ENCODE data around the gene ASAP2.

DNA sequence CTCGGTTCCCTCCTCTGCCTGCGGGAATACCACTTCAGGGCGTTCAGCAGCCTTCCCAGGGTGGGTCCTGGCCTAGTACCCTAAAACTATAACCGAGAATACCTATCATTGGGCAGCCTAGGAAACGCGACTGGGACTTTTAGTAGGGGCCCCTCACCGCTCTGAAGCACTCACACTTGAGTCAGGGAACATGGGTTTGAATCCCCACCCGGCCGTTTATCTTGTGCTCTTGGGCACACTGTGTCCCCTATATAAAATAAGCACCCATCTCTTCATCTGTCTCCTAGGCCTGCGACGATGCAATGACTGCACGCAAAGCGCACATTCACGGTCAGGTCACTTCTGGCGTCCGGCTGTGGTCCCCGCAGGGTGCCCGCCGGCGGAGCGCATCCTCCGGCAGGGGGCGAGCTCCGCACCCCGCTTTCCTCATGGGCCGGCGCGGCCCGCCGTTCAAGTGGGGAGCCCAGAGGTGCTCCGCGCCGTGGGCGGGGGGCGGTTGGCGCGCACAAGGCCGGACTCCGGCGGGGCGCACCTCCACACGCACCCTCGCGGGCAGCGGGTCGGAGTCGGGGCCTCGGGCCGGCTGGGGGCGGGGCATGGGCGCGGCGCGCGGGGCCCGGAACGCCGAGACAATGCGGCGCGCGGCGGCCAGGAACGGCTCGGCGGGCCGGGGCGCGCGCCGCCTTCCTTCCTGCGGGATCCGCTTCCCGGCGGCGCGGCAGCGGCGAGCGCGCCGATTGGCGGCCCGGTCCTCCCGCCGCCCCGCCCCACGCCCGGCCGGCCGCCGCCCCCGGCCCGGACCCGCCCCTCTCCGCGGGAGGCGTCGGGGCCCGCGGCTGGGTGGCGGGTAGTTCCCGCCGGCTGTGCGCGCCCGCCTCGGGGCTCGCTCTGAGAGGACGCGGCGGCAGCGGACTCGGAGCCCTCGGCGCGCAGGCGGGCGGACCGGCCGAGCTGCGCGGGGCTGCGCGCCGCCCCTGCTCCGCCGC, at the start of gene ASAP2:
- peak; percentile 52 for TF ChIP-seq TAF1 (IDR thresholded peaks at IDR 0.05; ENCODE audit: control insufficient read depth, extremely low read depth, insufficient read depth, low read length, severe bottlenecking)
- no peak for TF ChIP-seq U2AF2 (optimal IDR thresholded peaks at IDR 0.05; ENCODE audit: low read depth, low read length)
- TF ChIP-seq POLR2A (conservative IDR thresholded peaks at IDR 0.05), result 0 out of 2 replicates have a peak, but pooled peaks have one; percentile 37
- TF ChIP-seq, protein P1, sequence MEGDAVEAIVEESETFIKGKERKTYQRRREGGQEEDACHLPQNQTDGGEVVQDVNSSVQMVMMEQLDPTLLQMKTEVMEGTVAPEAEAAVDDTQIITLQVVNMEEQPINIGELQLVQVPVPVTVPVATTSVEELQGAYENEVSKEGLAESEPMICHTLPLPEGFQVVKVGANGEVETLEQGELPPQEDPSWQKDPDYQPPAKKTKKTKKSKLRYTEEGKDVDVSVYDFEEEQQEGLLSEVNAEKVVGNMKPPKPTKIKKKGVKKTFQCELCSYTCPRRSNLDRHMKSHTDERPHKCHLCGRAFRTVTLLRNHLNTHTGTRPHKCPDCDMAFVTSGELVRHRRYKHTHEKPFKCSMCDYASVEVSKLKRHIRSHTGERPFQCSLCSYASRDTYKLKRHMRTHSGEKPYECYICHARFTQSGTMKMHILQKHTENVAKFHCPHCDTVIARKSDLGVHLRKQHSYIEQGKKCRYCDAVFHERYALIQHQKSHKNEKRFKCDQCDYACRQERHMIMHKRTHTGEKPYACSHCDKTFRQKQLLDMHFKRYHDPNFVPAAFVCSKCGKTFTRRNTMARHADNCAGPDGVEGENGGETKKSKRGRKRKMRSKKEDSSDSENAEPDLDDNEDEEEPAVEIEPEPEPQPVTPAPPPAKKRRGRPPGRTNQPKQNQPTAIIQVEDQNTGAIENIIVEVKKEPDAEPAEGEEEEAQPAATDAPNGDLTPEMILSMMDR (IDR thresholded peaks at IDR 0.05 in 2 of 3, conservative IDR thresholded peaks at IDR 0.05 in 1 of 3; ENCODE audit: insufficient read depth in 2 of 3, low read depth in 1 of 3, low read length in 3 of 3), result peak; percentile 76 to 80 (median 80)
- TF ChIP-seq, protein P2, sequence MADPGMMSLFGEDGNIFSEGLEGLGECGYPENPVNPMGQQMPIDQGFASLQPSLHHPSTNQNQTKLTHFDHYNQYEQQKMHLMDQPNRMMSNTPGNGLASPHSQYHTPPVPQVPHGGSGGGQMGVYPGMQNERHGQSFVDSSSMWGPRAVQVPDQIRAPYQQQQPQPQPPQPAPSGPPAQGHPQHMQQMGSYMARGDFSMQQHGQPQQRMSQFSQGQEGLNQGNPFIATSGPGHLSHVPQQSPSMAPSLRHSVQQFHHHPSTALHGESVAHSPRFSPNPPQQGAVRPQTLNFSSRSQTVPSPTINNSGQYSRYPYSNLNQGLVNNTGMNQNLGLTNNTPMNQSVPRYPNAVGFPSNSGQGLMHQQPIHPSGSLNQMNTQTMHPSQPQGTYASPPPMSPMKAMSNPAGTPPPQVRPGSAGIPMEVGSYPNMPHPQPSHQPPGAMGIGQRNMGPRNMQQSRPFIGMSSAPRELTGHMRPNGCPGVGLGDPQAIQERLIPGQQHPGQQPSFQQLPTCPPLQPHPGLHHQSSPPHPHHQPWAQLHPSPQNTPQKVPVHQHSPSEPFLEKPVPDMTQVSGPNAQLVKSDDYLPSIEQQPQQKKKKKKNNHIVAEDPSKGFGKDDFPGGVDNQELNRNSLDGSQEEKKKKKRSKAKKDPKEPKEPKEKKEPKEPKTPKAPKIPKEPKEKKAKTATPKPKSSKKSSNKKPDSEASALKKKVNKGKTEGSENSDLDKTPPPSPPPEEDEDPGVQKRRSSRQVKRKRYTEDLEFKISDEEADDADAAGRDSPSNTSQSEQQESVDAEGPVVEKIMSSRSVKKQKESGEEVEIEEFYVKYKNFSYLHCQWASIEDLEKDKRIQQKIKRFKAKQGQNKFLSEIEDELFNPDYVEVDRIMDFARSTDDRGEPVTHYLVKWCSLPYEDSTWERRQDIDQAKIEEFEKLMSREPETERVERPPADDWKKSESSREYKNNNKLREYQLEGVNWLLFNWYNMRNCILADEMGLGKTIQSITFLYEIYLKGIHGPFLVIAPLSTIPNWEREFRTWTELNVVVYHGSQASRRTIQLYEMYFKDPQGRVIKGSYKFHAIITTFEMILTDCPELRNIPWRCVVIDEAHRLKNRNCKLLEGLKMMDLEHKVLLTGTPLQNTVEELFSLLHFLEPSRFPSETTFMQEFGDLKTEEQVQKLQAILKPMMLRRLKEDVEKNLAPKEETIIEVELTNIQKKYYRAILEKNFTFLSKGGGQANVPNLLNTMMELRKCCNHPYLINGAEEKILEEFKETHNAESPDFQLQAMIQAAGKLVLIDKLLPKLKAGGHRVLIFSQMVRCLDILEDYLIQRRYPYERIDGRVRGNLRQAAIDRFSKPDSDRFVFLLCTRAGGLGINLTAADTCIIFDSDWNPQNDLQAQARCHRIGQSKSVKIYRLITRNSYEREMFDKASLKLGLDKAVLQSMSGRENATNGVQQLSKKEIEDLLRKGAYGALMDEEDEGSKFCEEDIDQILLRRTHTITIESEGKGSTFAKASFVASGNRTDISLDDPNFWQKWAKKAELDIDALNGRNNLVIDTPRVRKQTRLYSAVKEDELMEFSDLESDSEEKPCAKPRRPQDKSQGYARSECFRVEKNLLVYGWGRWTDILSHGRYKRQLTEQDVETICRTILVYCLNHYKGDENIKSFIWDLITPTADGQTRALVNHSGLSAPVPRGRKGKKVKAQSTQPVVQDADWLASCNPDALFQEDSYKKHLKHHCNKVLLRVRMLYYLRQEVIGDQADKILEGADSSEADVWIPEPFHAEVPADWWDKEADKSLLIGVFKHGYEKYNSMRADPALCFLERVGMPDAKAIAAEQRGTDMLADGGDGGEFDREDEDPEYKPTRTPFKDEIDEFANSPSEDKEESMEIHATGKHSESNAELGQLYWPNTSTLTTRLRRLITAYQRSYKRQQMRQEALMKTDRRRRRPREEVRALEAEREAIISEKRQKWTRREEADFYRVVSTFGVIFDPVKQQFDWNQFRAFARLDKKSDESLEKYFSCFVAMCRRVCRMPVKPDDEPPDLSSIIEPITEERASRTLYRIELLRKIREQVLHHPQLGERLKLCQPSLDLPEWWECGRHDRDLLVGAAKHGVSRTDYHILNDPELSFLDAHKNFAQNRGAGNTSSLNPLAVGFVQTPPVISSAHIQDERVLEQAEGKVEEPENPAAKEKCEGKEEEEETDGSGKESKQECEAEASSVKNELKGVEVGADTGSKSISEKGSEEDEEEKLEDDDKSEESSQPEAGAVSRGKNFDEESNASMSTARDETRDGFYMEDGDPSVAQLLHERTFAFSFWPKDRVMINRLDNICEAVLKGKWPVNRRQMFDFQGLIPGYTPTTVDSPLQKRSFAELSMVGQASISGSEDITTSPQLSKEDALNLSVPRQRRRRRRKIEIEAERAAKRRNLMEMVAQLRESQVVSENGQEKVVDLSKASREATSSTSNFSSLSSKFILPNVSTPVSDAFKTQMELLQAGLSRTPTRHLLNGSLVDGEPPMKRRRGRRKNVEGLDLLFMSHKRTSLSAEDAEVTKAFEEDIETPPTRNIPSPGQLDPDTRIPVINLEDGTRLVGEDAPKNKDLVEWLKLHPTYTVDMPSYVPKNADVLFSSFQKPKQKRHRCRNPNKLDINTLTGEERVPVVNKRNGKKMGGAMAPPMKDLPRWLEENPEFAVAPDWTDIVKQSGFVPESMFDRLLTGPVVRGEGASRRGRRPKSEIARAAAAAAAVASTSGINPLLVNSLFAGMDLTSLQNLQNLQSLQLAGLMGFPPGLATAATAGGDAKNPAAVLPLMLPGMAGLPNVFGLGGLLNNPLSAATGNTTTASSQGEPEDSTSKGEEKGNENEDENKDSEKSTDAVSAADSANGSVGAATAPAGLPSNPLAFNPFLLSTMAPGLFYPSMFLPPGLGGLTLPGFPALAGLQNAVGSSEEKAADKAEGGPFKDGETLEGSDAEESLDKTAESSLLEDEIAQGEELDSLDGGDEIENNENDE (IDR thresholded peaks at IDR 0.05; ENCODE audit: low read depth, low read length), result no peak
- TF ChIP-seq NR2F6 (CRISPR knock-in tag; IDR thresholded peaks at IDR 0.05), result no peak
- TF ChIP-seq, protein P3, sequence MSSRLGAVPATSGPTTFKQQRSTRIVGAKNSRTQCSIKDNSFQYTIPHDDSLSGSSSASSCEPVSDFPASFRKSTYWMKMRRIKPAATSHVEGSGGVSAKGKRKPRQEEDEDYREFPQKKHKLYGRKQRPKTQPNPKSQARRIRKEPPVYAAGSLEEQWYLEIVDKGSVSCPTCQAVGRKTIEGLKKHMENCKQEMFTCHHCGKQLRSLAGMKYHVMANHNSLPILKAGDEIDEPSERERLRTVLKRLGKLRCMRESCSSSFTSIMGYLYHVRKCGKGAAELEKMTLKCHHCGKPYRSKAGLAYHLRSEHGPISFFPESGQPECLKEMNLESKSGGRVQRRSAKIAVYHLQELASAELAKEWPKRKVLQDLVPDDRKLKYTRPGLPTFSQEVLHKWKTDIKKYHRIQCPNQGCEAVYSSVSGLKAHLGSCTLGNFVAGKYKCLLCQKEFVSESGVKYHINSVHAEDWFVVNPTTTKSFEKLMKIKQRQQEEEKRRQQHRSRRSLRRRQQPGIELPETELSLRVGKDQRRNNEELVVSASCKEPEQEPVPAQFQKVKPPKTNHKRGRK (tag; IDR thresholded peaks at IDR 0.05), result no peak
- TF ChIP-seq SIN3A (IDR thresholded peaks at IDR 0.05; ENCODE audit: borderline replicate concordance in 2 of 2, control insufficient read depth in 1 of 2, low read depth in 2 of 2, low read length in 2 of 2), result 0 out of 4 replicates have a peak, but pooled peaks of 1 of the 2 experiments have one; percentile 28
- no peak for TF ChIP-seq BRF1 (IDR thresholded peaks at IDR 0.05; ENCODE audit: borderline replicate concordance, extremely low read depth, insufficient read length)
- TF ChIP-seq CHD4 (IDR thresholded peaks at IDR 0.05; ENCODE audit: insufficient read depth, insufficient replicate concordance, low read depth, low read length, poor library complexity, severe bottlenecking), result no peak
- peak in 1 of 2 experiments; percentile 46; a peak in 1 of 3 replicates for TF ChIP-seq CBX3 (IDR thresholded peaks at IDR 0.05; ENCODE audit: borderline replicate concordance in 1 of 2, low read length in 2 of 2)
